SU-DHL-6 (cell line): ENCODE measurements around the gene MAP2K4.

Experiments used
- EZH2phosphoT487 ChIP-seq: fragments of 200-600 bp; sonication (generic), shearing (Covaris generic); conservative IDR thresholded peaks from 2 replicates; pipeline ENCODE4 v1.6.1; 2018; ENCODE audit warnings: mild to moderate bottlenecking, antibody characterized with exemption, low read length, moderate library complexity, mixed read lengths
- TF ChIP-seq, protein P1 (sequence below): fragments of 200-600 bp; sonication (generic); IDR thresholded peaks from one replicate; pipeline ENCODE4 v1.5.1; 2017; ENCODE audit warnings: antibody characterized with exemption, mild to moderate bottlenecking, low read length, moderate library complexity; ENCODE audit not compliant: insufficient read depth, poor library complexity, severe bottlenecking

DNA sequence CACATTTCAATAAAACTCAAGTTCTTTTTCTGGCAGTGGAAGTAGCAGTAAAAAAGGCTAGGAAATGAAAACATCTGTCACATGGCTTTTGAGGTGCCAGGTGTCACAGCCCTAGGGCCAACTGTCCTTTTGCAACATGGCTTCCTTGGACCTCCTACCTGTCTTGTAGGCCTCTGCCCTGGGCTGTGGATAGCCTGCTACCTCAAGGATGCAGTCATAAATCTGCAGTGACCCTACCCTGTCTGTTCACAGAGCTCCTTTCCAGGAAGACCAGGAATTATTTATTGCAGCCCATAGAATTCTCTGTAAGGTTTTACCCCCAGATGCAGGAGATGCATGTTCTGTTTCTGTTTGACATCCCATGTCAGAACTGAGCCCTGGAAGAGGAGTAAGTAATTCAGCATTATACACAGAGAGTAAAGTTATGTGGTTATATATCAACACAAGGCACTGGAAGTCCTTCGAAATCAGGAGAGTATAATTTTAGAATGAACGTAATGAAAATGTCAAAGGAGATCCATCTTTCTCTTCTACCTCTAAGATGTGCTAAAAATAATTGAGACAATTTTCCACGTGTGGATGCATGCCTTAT lies 172.6 kb downstream of the MAP2K4 start:
- TF ChIP-seq, protein P1, sequence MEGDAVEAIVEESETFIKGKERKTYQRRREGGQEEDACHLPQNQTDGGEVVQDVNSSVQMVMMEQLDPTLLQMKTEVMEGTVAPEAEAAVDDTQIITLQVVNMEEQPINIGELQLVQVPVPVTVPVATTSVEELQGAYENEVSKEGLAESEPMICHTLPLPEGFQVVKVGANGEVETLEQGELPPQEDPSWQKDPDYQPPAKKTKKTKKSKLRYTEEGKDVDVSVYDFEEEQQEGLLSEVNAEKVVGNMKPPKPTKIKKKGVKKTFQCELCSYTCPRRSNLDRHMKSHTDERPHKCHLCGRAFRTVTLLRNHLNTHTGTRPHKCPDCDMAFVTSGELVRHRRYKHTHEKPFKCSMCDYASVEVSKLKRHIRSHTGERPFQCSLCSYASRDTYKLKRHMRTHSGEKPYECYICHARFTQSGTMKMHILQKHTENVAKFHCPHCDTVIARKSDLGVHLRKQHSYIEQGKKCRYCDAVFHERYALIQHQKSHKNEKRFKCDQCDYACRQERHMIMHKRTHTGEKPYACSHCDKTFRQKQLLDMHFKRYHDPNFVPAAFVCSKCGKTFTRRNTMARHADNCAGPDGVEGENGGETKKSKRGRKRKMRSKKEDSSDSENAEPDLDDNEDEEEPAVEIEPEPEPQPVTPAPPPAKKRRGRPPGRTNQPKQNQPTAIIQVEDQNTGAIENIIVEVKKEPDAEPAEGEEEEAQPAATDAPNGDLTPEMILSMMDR = no peak
- TF ChIP-seq EZH2phosphoT487 = no peak
